Parathyroid adenoma (tissue), 2 donors: ENCODE data around the gene LARGE2.

Experiments
- H2AFZ ChIP-seq: fragments of 300-600 bp; sonication (generic); one replicate; pipeline ENCODE4 v1.7.0; 2017; ENCODE audit warnings: antibody characterized with exemption, mild to moderate bottlenecking
- H3K27ac ChIP-seq: fragments of 300-600 bp; sonication (generic); one replicate; pipeline ENCODE4 v1.7.0; 2017
- H3K27me3 ChIP-seq: fragments of 300-600 bp; sonication (generic); one replicate; pipeline ENCODE4 v1.7.0; 2017; ENCODE audit warnings: low read length; ENCODE audit not compliant: control insufficient read depth, insufficient read depth
- H3K36me3 ChIP-seq: fragments of 300-600 bp; sonication (generic); one replicate; pipeline ENCODE4 v1.7.0; 2017; ENCODE audit warnings: low read length; ENCODE audit not compliant: control insufficient read depth, insufficient read depth
- H3K4me1 ChIP-seq: fragments of 300-600 bp; sonication (generic); one replicate; pipeline ENCODE4 v1.7.0; 2017; ENCODE audit warnings: control low read depth
- H3K4me2 ChIP-seq: fragments of 300-600 bp; sonication (generic); one replicate; pipeline ENCODE4 v1.7.0; 2017; ENCODE audit warnings: low read length
- H3K4me3 ChIP-seq: fragments of 300-600 bp; sonication (generic); one replicate; pipeline ENCODE4 v1.7.0; 2017; ENCODE audit warnings: low read depth, low read length
- H3K79me2 ChIP-seq: fragments of 300-600 bp; sonication (generic); one replicate; pipeline ENCODE4 v1.7.0; 2017; ENCODE audit warnings: control low read depth
- H3K9ac ChIP-seq: fragments of 300-600 bp; sonication (generic); one replicate; pipeline ENCODE4 v1.7.0; 2017; ENCODE audit warnings: mild to moderate bottlenecking
- H3K9me3 ChIP-seq: fragments of 300-600 bp; sonication (generic); one replicate; pipeline ENCODE4 v1.7.0; 2017; ENCODE audit warnings: low read length; ENCODE audit not compliant: control insufficient read depth
- CTCF ChIP-seq: fragments of 300-600 bp; sonication (generic); IDR thresholded peaks from one replicate; pipeline ENCODE4 v1.7.0; 2017; ENCODE audit warnings: antibody characterized with exemption, mild to moderate bottlenecking
- donor health status: primary hyperparathyroidism.

Gene LARGE2

GRCh38 chr11:45889555-45889954 is 32.9 kb upstream of the LARGE2 start:
- Histone ChIP-seq H3K4me2 (no peak overlapping the region), H3K4me3 (no peak overlapping the region), H3K27ac (no peak overlapping the region), H3K9me3 (no peaks in the 10 kb centered on the region), H3K79me2 (peaks cover 5% of the 10 kb centered on the region), H2AFZ (no peak overlapping the region), H3K4me1 (no peaks in the 10 kb centered on the region), H3K36me3 (no peaks in the 10 kb centered on the region), H3K27me3 (no peaks in the 10 kb centered on the region), H3K9ac (no peak overlapping the region)
- TF ChIP-seq CTCF: no peak

- H3K9me3 ChIP-seq: no peaks in the 10 kb centered on the region
- no peak overlapping the region for H3K27ac ChIP-seq
- no peaks in the 10 kb centered on the region for H3K27me3 ChIP-seq
- no peak overlapping the region for H3K9ac ChIP-seq
- H3K79me2 ChIP-seq: peaks cover 5% of the 10 kb centered on the region
- H3K4me1 ChIP-seq: no peaks in the 10 kb centered on the region
- no peak overlapping the region for H2AFZ ChIP-seq
- H3K36me3 ChIP-seq: no peaks in the 10 kb centered on the region
- no peak overlapping the region for H3K4me3 ChIP-seq
- no peak for TF ChIP-seq CTCF
- no peak overlapping the region for H3K4me2 ChIP-seq
Measured at GRCh38 chr11:45889966-45890365, 32.5 kb upstream of the LARGE2 start.

- Histone ChIP-seq H3K9ac (no peak overlapping the region), H3K79me2 (peaks cover 5% of the 10 kb centered on the region), H3K27me3 (no peaks in the 10 kb centered on the region), H2AFZ (no peak overlapping the region), H3K4me3 (no peak overlapping the region), H3K36me3 (no peaks in the 10 kb centered on the region), H3K27ac (no peak overlapping the region), H3K4me1 (peaks cover 4% of the 10 kb centered on the region), H3K4me2 (no peak overlapping the region), H3K9me3 (no peaks in the 10 kb centered on the region)
- no peak for TF ChIP-seq CTCF
Measured at GRCh38 chr11:45890886-45891550, 31.4 kb upstream of the LARGE2 start.

- no peak overlapping the region for H3K4me3 ChIP-seq
- H3K27ac ChIP-seq: no peak overlapping the region
- no peak overlapping the region for H2AFZ ChIP-seq
- H3K79me2 ChIP-seq: no peaks in the 10 kb centered on the region
- H3K9me3 ChIP-seq: no peaks in the 10 kb centered on the region
- H3K9ac ChIP-seq: no peak overlapping the region
- no peak for TF ChIP-seq CTCF
- no peaks in the 10 kb centered on the region for H3K27me3 ChIP-seq
- no peak overlapping the region for H3K4me2 ChIP-seq
- H3K4me1 ChIP-seq: peaks cover 17% of the 10 kb centered on the region
- no peaks in the 10 kb centered on the region for H3K36me3 ChIP-seq
Measured at GRCh38 chr11:45892856-45893255, 29.6 kb upstream of the LARGE2 start.
